ENCODE results near the gene TMC5.

The TMC5 gene

GRCh38 chr16:19419698-19420075 is 2.0 kb downstream of the TMC5 start:
- Mint-ChIP-seq H3K27ac (no peak overlapping the region), H3K36me3 (ENCODE audit: low read depth) (no peaks in the 10 kb centered on the region), H3K9me3 (peaks cover 4% of the 10 kb centered on the region), H3K4me3 (no peak overlapping the region), H3K27me3 (peaks cover 11% of the 10 kb centered on the region), H3K4me1 (ENCODE audit: low read depth) (no peaks in the 10 kb centered on the region)

GRCh38 chr16:19424478-19424877 is 6.8 kb downstream of the TMC5 start:
- peaks cover 4% of the 10 kb centered on the region for H3K9me3 Mint-ChIP-seq
- H3K4me3 Mint-ChIP-seq, result no peak overlapping the region
- H3K27me3 Mint-ChIP-seq, result peaks cover 5% of the 10 kb centered on the region
- H3K36me3 Mint-ChIP-seq (ENCODE audit: low read depth), result no peaks in the 10 kb centered on the region
- no peak overlapping the region for H3K27ac Mint-ChIP-seq
- no peaks in the 10 kb centered on the region for H3K4me1 Mint-ChIP-seq (ENCODE audit: low read depth)

GRCh38 chr16:19430345-19430744 is 12.7 kb downstream of the TMC5 start:
- H3K27me3 Mint-ChIP-seq, result peaks cover 8% of the 10 kb centered on the region
- no peak overlapping the region for H3K27ac Mint-ChIP-seq
- no peak overlapping the region for H3K4me3 Mint-ChIP-seq
- H3K36me3 Mint-ChIP-seq (ENCODE audit: low read depth), result no peaks in the 10 kb centered on the region
- H3K4me1 Mint-ChIP-seq (ENCODE audit: low read depth), result no peaks in the 10 kb centered on the region
- no peaks in the 10 kb centered on the region for H3K9me3 Mint-ChIP-seq

- H3K27ac Mint-ChIP-seq, result no peak overlapping the region
- H3K27me3 Mint-ChIP-seq, result peaks cover 11% of the 10 kb centered on the region
- no peaks in the 10 kb centered on the region for H3K9me3 Mint-ChIP-seq
- H3K36me3 Mint-ChIP-seq (ENCODE audit: low read depth), result no peaks in the 10 kb centered on the region
- H3K4me3 Mint-ChIP-seq, result no peak overlapping the region
- H3K4me1 Mint-ChIP-seq (ENCODE audit: low read depth), result no peaks in the 10 kb centered on the region
Measured at GRCh38 chr16:19431636-19432340, 14.1 kb downstream of the TMC5 start.

- Mint-ChIP-seq H3K4me1 (ENCODE audit: low read depth) (no peaks in the 10 kb centered on the region), H3K27me3 (peaks cover 11% of the 10 kb centered on the region), H3K9me3 (no peaks in the 10 kb centered on the region), H3K27ac (no peak overlapping the region), H3K4me3 (no peak overlapping the region), H3K36me3 (ENCODE audit: low read depth) (no peaks in the 10 kb centered on the region)
Measured at GRCh38 chr16:19432429-19432828, 14.7 kb downstream of the TMC5 start.

- Mint-ChIP-seq H3K4me3 (no peak overlapping the region), H3K27ac (no peak overlapping the region), H3K36me3 (ENCODE audit: low read depth) (no peaks in the 10 kb centered on the region), H3K27me3 (peaks cover 7% of the 10 kb centered on the region), H3K4me1 (ENCODE audit: low read depth) (no peaks in the 10 kb centered on the region), H3K9me3 (no peaks in the 10 kb centered on the region)
Measured at GRCh38 chr16:19434584-19434983, 16.9 kb downstream of the TMC5 start.

GRCh38 chr16:19436540-19436939 is 18.9 kb downstream of the TMC5 start:
- Mint-ChIP-seq H3K4me3 (no peak overlapping the region), H3K27ac (no peak overlapping the region), H3K9me3 (no peaks in the 10 kb centered on the region), H3K36me3 (ENCODE audit: low read depth) (no peaks in the 10 kb centered on the region), H3K4me1 (ENCODE audit: low read depth) (no peaks in the 10 kb centered on the region), H3K27me3 (peaks cover 4% of the 10 kb centered on the region)

GRCh38 chr16:19437280-19437679 is 19.6 kb downstream of the TMC5 start:
- Mint-ChIP-seq H3K4me3 (no peak overlapping the region), H3K27ac (no peak overlapping the region), H3K4me1 (ENCODE audit: low read depth) (no peaks in the 10 kb centered on the region), H3K27me3 (peaks cover 4% of the 10 kb centered on the region), H3K36me3 (ENCODE audit: low read depth) (no peaks in the 10 kb centered on the region), H3K9me3 (no peaks in the 10 kb centered on the region)

- H3K36me3 Mint-ChIP-seq (ENCODE audit: low read depth), result no peaks in the 10 kb centered on the region
- no peaks in the 10 kb centered on the region for H3K4me1 Mint-ChIP-seq (ENCODE audit: low read depth)
- H3K4me3 Mint-ChIP-seq, result no peak overlapping the region
Measured at GRCh38 chr16:19438739-19439138, 21.1 kb downstream of the TMC5 start.

GRCh38 chr16:19439483-19439882 is 21.8 kb downstream of the TMC5 start:
- H3K9me3 Mint-ChIP-seq, result peaks cover 4% of the 10 kb centered on the region
- H3K27ac Mint-ChIP-seq, result no peak overlapping the region
- no peaks in the 10 kb centered on the region for H3K36me3 Mint-ChIP-seq (ENCODE audit: low read depth)
- peaks cover 9% of the 10 kb centered on the region for H3K27me3 Mint-ChIP-seq
- no peaks in the 10 kb centered on the region for H3K4me1 Mint-ChIP-seq (ENCODE audit: low read depth)
- H3K4me3 Mint-ChIP-seq, result no peak overlapping the region

More at GRCh38 chr16:19438739-19439138, 21.1 kb downstream of the TMC5 start:
- peaks cover 4% of the 10 kb centered on the region for H3K9me3 Mint-ChIP-seq
- H3K27ac Mint-ChIP-seq, result no peak overlapping the region
- H3K27me3 Mint-ChIP-seq, result peaks cover 7% of the 10 kb centered on the region

- Mint-ChIP-seq H3K9me3 (peaks cover 4% of the 10 kb centered on the region), H3K4me3 (no peak overlapping the region), H3K4me1 (ENCODE audit: low read depth) (no peaks in the 10 kb centered on the region), H3K27me3 (peaks cover 13% of the 10 kb centered on the region), H3K27ac (no peak overlapping the region), H3K36me3 (ENCODE audit: low read depth) (no peaks in the 10 kb centered on the region)
Measured at GRCh38 chr16:19443659-19444058, 26.0 kb downstream of the TMC5 start.

- Mint-ChIP-seq H3K4me1 (ENCODE audit: low read depth) (no peaks in the 10 kb centered on the region), H3K27ac (no peak overlapping the region), H3K36me3 (ENCODE audit: low read depth) (no peaks in the 10 kb centered on the region), H3K9me3 (peaks cover 4% of the 10 kb centered on the region), H3K4me3 (no peak overlapping the region), H3K27me3 (peaks cover 18% of the 10 kb centered on the region)
Measured at GRCh38 chr16:19446300-19446846, 28.7 kb downstream of the TMC5 start.

GRCh38 chr16:19446886-19447285 is 29.2 kb downstream of the TMC5 start:
- Mint-ChIP-seq H3K27me3 (peaks cover 18% of the 10 kb centered on the region), H3K36me3 (ENCODE audit: low read depth) (no peaks in the 10 kb centered on the region), H3K9me3 (peaks cover 4% of the 10 kb centered on the region), H3K4me3 (no peak overlapping the region), H3K4me1 (ENCODE audit: low read depth) (no peaks in the 10 kb centered on the region), H3K27ac (no peak overlapping the region)

GRCh38 chr16:19450186-19450585 is 32.5 kb downstream of the TMC5 start:
- Mint-ChIP-seq H3K4me3 (no peak overlapping the region), H3K27ac (no peak overlapping the region), H3K27me3 (peaks cover 13% of the 10 kb centered on the region), H3K4me1 (ENCODE audit: low read depth) (no peaks in the 10 kb centered on the region), H3K36me3 (ENCODE audit: low read depth) (no peaks in the 10 kb centered on the region), H3K9me3 (no peaks in the 10 kb centered on the region)

- Mint-ChIP-seq H3K36me3 (ENCODE audit: low read depth) (no peaks in the 10 kb centered on the region), H3K9me3 (no peaks in the 10 kb centered on the region)
Measured at GRCh38 chr16:19458722-19459379, 41.2 kb downstream of the TMC5 start.

More at GRCh38 chr16:19458722-19459379, 41.2 kb downstream of the TMC5 start:
- H3K4me1 Mint-ChIP-seq (ENCODE audit: low read depth), result no peaks in the 10 kb centered on the region
- H3K27ac Mint-ChIP-seq, result no peak overlapping the region
- H3K27me3 Mint-ChIP-seq, result peaks cover 10% of the 10 kb centered on the region
- H3K4me3 Mint-ChIP-seq, result no peak overlapping the region

All from stimulated activated naive CD8-positive, alpha-beta T cell treated with anti-CD3 and anti-CD28 coated beads, Interleukin-15, Interleukin-2, amounts not matched to agents 100 ng/mL and 50 ng/mL, for 24 hours (primary cell).